Activated CD4-positive, alpha-beta T cell treated with anti-CD3 and anti-CD28 coated beads, Interleukin-2, amount 50 U/mL, for 1 hour (primary cell): ENCODE measurements around the gene ATP10A.

ENCODE experiments used
- DNase-seq: peaks from one replicate; pipeline ENCODE4 v3.0.0-alpha.2; 2020

Gene ATP10A

DNA sequence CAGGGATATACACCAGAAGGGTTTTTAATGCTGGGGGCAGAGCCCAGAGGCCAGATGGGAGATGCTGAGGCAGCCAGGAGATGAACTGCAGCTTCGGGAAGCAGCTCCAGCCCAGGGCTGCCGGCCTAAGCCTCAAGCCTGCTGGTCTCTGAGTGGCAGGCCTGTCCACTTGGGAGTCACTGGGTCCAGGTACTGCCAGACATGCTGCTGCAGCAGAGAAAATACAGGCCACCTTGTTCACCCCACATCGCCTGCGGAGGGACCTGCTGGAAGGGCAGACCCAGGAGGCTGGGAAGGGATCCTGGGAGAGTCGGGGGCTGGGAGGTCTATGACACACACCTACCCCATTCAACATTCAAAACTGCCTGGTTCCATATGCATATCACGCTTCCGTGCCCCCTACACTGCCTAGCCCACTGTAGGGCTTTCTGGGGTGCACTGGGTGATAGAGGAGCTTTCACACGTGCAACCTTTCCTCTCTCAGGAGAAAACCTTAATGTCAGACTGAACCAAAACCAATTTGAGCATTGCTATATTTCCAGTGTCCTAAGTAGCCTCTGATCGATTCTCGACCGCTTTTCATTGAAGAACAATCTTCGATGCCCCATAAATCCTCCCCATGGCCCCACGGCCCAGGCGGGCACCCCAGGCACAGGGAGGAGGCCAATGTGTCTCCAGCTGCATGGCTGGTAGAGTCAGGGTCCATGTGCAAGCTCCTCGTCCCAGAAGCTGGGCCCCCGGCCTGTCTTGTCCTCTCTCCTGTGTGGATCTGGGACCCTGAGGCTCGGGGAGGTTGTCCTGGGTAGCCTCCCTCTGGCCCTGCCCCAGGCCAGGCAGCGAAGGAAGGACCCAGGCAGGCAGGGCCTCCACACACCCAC lies 147.4 kb downstream of the ATP10A start:
- DNase-seq, result no peak

GRCh38 chr15:25714538-25714840 lies 148.6 kb downstream of the ATP10A start:
- no peak for DNase-seq

- DNase-seq, result no peak
Measured at GRCh38 chr15:25713736-25714537, 149.2 kb downstream of the ATP10A start.

GRCh38 chr15:25712961-25713355 lies 150.2 kb downstream of the ATP10A start:
- DNase-seq, result no peak

- DNase-seq, result no peak
Measured at GRCh38 chr15:25712192-25712960, 150.8 kb downstream of the ATP10A start.

DNA sequence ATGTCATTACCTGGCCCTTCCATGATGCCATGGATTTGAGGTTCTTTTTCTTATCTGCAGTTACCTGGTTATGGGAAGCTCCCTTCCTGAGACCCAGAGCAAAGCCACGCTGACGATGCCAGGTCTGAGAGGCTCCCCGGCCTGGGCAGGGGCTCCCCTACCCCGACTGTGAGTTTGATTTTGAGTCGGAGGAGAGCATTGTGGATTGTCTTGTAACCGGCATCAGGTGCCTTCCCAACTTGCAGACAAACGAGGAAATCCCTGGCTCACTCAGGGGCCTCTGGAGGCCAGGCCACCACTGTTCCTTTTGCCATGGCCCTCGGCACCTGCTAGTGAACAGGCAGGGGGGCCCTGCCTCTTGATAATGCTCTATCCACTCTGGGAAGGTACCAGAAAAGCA lies 151.4 kb downstream of the ATP10A start:
- DNase-seq, result no peak

GRCh38 chr15:25711164-25711563 lies 152.0 kb downstream of the ATP10A start:
- DNase-seq, result no peak

- DNase-seq, result peak; percentile 47
Measured at GRCh38 chr15:25710184-25710583, 152.9 kb downstream of the ATP10A start.

DNA sequence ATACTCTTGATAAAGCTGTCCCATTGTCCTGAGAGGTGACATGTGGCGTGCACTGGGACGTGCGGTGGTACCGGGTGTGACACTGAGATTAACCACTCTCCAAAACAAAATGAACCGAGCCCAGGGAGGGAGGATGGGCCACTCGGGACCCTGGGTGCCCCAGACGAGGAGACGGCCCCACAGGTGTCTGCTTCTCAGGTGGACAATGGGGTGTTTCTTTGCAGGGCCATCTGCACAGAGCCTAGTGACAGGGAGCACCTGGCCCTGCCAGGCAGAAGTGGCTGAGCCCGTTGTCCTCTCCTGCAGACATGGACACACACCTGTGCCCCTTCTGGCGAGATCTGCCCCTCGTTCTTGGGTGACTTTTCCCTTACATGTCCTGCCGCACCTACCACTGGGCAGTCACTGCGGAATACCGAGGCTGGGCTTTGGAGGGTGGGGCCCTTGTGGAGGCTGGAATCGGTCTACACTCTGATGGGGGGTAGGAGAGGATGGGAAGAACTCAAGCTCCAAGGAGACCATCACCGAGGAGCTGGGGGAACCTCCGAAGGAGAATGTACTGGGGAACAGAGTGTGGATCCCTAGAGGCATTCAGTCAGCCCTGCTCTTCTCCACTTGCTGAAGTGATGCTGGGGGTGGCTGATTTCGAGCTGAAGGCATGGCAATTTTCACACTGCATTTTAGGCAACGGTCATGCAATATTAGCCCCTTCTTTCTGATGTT lies 153.5 kb downstream of the ATP10A start:
- no peak for DNase-seq

GRCh38 chr15:25708391-25708790 lies 154.7 kb downstream of the ATP10A start:
- no peak for DNase-seq

- DNase-seq, result no peak
Measured at GRCh38 chr15:25707656-25708365, 155.3 kb downstream of the ATP10A start.

DNA sequence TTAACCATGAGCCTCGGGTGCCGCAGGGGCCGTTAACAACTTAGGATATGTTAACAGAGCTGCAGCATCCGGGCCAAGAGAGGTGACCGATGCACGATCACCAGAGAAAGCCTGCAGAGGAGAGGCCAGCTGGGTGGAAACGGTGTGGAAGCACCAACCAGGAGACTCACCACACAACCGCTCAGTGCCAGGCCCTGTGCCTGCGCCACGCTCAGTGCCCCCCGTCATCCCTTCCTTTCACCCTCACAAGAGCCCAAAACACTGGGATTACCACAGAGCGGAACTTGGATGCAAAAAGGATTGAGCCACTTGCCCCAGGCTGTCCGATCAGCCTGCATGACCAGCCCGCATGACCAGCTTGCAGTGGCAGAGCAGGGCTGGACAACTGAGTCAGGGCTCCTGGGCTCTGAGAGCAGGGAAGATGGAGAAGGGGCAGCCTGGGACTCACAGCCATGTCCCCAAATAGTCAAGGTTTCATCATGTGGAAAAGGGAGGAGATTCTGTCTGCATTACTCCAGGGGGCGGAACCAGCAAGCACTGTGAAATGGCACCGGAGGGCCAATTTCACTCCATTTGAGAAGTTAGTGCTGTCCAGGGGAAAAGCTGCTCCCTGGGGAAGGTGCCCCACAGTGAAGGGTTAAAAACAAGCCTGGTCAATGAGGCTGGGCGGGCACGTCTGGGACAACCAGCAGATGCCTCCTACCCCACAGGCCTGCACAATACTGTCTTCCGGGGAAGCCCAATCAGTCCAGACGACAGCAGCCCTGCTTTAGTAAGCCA lies 156.8 kb downstream of the ATP10A start:
- no peak for DNase-seq

DNA sequence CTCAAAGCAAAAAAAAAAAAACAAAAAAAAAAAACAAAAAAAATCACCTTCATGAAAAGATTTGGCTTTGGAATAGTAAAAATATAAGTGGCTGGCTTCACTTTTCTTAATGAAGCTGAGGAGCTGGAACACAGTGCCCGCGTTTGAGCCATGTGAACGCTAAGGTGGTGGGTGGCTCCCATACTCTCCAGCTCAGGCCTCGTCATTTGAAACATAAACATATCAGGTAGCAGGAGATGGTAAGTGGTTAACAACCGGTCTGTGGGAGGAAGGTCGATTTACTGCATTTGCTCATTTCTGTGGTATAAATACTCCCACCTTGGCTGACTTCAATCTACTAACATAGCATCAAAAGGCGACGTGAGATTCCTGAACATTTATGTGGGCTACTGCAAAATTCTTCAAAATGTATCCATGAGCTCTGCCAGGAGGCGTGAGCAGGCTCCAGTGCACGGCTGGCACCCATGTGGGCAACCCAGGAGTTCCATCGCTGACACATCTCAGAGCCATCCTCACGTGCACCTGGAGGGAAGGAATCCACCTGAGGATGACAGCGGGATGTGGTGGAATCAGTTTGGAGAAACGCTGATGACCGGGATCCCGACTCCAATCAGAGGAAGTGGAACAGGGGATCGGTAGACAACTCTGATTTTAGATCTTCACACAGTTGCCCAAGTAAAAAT lies 157.6 kb downstream of the ATP10A start:
- no peak for DNase-seq

- no peak for DNase-seq
Measured at GRCh38 chr15:25703726-25704125, 159.4 kb downstream of the ATP10A start.

- DNase-seq, result no peak
Measured at GRCh38 chr15:25701721-25702465, 161.2 kb downstream of the ATP10A start.

GRCh38 chr15:25700916-25701315 lies 162.2 kb downstream of the ATP10A start:
- no peak for DNase-seq

- DNase-seq, result no peak
Measured at GRCh38 chr15:25697586-25697985, 165.5 kb downstream of the ATP10A start.

DNA sequence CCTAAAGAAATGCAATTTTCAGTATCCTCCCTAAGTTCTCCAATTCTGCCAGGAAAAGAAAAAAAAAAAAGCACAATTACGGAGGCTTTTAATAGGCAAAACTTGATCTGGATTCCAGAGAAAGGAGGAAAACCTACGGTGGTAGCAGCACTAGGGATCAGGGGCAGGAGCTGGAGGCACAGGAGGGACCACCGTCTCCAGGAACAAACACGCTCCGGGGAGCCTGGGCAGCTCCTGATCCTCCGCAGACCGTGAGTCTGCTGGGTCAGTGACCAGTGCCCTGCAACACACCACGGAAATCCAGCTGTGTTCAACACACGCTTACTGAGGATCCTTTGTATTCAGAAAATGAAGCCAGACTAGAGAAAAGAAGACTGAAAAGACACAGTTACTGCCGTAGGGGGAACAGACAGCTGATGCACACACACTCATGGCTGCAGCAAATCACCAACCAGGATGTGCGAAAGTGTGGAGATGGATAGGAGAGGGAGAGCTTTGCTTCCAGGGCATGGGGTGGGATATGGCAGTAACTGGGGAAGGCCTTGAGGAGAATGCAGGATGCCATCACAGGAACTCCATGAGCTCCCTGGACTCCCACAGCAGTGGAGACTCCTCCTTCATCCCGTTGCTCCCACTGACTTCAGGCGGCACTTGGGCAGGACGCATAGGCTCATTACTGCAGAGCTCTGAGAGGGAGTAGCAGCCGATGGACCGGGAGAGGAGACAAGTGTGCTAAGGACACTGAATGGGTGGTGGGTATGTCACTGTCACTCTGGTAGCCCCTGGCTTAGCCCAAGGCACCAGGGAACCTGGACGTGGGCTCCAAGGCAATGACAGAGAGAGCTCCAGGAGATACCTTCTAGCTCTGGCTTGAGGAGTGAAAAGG lies 167.0 kb downstream of the ATP10A start:
- DNase-seq, result no peak

GRCh38 chr15:25694823-25695312 lies 168.3 kb downstream of the ATP10A start:
- no peak for DNase-seq
